ENCODE results near the gene NCAPG2.
"Not testable (repeated sequence)": the region's sequence is repeated elsewhere in the genome, so short reads cannot be mapped to it uniquely, and the experiment has no call there.

Gene NCAPG2

DNA sequence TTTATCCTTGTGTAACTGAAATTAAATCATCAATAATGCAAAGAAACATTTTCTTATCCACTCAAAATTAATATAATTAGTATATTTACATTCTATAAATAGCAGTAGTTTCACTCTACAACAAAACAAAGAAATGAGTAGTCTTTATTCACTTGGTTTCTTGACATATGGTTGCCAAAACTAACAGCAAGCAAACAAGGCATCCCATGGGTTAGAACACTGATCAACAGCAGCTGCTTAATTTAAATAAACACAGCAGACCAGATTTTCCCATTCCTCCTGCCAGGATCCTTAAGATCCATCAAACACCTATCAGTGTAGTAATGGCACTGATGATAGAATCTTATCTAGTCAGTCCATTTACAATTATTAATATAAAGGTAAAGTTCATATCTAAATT, 22.1 kb downstream of the NCAPG2 start:
- in situ Hi-C loops (cut with MboI; ENCODE audit: low sequenced_read_pairs): no loop called here

- in situ Hi-C loops (cut with MboI; ENCODE audit: low sequenced_read_pairs): no loop called here
These were observed 23.9 kb downstream of the NCAPG2 start for GRCh38 chr7:158680754-158681153.

DNA sequence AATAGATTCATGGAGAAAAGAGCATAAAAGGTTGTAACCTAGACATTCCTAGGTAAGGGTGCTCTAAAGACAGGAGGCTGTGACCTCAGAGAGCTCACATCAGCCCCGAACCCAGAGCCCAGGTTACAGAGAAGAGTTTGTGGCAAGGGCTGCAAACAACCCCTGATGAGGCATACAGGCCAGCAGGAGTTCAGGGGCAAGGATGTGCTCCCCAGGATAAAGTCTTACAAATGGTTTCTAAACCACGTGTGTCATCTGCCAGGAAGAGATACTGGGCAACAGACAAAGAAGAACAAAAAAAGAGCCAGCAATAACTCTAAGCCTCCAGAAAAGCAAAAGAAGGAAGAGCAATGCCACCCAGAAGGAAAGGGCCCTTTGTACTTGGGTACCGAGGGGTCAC, 27.7 kb downstream of the NCAPG2 start:
- in situ Hi-C loops (cut with MboI; ENCODE audit: low sequenced_read_pairs): no loop called here

DNA sequence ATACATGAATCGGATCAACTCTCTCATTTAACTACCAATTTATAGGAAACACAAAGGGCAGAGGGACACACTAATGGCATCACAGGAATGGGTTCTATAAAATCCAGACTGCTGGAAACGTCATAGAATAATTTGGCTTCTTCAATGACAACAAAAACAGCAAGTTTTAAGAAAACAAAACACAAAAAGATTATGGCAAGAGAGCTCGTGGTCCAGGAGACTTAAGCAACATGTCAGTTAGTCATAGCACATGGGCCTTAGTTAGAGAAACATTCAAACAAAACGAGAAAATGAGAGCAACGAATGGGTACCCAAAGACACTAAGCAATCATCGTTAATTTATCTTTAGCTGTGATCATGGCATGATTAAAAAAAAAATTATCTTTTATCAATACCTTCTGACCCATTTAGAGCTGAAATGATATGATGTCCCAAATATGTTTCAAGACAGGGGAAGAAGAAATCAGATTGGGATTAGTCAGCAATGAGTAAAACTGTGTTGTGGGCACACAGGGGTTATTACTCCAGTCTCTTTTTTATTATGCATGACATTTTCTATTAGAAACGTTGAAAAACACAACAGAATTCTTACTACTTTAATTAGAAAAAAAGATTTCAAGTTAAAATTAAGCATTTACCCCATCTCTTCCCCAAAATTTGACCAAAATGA, 28.3 kb downstream of the NCAPG2 start:
- in situ Hi-C loops (cut with MboI; ENCODE audit: low sequenced_read_pairs): no loop called here

DNA sequence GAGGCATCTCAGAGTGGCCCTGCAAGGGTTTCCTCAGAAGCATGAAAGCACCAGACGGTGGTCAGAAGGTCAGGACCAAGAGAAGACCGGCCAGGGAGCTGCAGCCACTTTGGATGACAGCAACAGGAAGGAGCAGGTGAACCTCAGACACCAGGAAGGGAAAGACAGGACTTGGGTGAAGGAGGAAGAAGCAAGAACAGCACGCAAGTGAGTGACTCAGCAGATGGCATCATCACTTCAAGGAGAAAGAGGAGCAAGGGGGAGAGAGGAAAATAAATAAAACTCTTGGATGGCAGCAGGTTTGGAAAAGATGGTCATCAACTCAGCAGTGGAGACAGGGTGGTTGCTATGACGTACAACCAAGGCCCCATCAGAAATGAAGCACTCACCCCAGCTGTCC, 31.6 kb downstream of the NCAPG2 start:
- in situ Hi-C loops (cut with MboI; ENCODE audit: low sequenced_read_pairs): no loop called here

DNA sequence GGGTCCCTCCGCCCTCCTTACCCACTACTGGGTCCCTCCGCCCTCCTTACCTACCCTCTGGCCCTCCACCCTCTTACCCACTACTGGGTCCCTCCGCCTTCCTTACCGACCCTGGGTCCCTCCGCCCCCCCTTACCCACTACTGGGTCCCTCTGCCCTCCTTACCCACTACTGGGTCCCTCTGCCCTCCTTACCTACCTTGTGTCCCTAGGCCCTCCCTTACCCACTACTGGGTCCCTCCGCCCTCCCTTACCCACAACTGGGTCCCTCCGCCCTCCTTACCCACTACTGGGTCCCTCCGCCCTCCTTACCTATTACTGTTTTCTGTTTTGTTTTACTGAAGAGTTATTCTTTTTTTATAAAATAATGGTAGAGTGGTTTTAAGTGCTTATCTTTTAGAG, 36.5 kb downstream of the NCAPG2 start:
- in situ Hi-C loops (cut with MboI; ENCODE audit: low sequenced_read_pairs): not testable (repeated sequence)

- in situ Hi-C loops (cut with MboI; ENCODE audit: low sequenced_read_pairs): not testable (repeated sequence)
These were observed 37.5 kb downstream of the NCAPG2 start for GRCh38 chr7:158666966-158667678.

GRCh38 chr7:158666401-158666800, 38.2 kb downstream of the NCAPG2 start:
- in situ Hi-C loops (cut with MboI; ENCODE audit: low sequenced_read_pairs): no loop called here

- in situ Hi-C loops (cut with MboI; ENCODE audit: low sequenced_read_pairs): no loop called here
These were observed 40.2 kb downstream of the NCAPG2 start for GRCh38 chr7:158664406-158664805.

DNA sequence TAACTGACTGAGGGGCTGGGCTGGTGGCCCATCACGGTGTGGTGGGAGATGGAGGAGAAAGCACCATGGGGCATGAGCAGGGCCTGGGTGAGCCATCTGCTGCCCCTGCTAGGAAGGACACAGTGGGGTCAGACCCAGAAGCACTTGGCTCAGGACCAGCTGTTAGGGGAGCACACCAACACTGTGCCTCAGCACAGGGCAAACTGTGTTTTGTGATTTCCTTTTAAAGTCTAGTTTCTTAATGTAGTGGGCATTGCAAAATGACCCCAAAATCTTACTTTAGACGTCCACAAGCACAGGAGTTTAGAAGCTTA, 41.2 kb downstream of the NCAPG2 start:
- in situ Hi-C loops (cut with MboI; ENCODE audit: low sequenced_read_pairs): no loop called here

GRCh38 chr7:158662610-158663427, 41.8 kb downstream of the NCAPG2 start:
- in situ Hi-C loops (cut with MboI; ENCODE audit: low sequenced_read_pairs): no loop called here

DNA sequence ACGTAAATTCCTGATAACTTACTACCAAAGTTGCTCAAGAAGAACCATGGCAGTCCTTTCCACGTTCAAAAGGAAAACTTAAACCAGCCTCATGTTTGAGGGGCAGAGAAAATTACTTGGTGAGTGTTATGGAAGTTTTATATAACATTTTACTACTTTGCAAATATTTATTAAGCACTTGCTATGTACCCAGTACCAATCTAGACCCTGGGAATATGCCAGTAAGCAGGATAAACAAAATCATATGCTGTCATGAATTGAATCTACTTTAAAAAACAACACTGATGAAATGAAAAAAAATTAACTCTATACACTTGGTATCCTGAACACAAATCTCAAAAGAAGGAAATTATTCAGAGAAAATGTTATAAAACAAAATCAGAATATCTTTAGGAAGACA, 46.1 kb downstream of the NCAPG2 start:
- in situ Hi-C loops (cut with MboI; ENCODE audit: low sequenced_read_pairs): no loop called here

DNA sequence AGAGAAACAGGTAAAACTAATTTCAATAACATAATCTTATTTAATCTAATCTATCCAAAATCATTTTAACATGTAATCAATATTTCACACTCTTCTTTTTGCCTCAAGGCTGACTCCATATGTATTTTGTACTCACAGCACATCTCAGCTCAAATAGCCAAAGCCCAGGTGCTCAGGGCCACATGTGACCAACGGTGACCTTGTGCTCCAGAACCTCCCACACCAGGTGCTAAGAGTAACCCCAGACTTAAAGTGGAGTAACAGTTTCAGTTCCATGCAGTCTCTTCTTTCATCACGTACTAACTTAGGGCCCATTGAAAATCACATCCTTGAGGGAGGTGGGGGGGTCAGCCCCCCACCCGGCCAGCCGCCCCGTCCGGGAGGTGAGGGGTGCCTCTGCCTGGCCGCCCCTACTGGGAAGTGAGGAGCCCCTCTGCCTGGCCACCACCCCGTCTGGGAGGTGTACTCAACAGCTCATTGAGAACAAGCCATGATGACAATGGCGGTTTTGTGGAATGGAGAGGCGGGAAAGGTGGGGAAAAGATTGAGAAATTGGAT, 47.3 kb downstream of the NCAPG2 start:
- in situ Hi-C loops (cut with MboI; ENCODE audit: low sequenced_read_pairs): no loop called here

DNA sequence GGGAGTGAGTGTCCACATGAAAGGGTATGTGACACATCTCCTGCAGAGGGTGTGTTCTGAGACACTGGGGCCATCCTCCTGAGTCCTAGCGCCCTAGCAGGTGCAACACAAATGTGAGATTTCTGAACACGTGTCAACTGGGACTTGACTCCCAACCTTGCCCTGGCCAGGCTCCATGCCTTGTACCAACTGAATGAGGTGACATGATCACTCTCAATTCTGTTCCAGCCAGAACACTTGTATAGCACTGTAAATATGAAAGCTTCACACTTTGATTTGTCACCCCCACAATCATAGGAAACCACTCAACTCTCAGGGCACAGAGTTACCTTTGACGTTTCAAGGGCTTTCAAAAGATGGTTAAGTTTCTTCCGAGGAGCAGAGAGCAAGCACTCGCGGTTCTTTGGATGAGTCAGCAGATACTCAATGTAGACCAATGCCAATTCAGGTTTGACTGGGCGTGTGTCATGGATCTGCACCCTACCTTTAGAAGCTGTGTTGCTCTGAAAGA, 48.6 kb downstream of the NCAPG2 start:
- in situ Hi-C loops (cut with MboI; ENCODE audit: low sequenced_read_pairs): no loop called here

GRCh38 chr7:158655507-158655906, 49.1 kb downstream of the NCAPG2 start:
- in situ Hi-C loops (cut with MboI; ENCODE audit: low sequenced_read_pairs): no loop called here

DNA sequence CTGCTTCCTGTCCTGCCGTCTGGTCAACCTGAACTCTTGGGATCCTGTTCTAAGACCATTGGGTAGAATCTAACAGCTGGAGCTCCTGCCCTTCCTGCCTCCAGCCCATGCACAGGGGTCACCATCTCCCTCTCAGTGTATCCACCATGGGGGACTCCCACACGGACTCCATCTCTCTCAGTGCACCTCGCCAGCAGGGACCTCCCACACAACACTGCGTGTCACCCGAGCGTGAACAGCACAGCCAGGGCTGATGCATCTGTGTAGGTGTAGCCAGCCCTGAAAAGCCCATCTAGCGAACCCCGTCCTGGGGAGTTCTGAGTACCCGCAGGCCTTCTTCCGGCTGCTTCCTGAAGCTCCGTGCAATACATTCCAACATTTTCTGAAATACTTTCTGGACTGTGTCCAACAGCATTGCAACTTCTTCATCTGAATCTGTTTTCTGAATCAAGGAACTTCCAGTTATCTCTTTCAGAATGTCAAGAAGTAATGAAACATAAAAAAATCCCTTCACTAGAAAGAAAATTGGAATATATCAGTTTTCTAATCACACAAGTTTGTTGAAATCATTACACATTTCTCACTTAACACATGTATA, 52.5 kb downstream of the NCAPG2 start:
- in situ Hi-C loops (cut with MboI; ENCODE audit: low sequenced_read_pairs): no loop called here

DNA sequence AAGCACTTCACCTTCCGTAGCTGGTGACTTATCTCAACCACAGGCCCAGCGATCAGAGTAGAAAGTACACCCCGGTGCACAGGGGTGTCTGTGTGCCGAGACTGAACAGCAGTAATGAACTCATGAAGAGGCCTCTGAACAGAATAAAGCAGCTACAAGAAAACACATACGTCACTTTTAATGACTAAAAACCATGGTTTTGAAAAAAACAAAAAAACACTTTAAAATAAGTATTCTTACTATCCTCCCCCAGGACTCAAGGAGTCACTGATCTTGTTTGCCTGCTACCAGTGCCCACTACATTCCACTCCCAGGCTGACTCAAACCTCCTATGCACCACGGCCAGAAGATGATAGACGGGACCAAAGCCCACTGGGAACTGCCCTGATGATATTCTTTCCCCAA, 53.8 kb downstream of the NCAPG2 start:
- in situ Hi-C loops (cut with MboI; ENCODE audit: low sequenced_read_pairs): no loop called here

DNA sequence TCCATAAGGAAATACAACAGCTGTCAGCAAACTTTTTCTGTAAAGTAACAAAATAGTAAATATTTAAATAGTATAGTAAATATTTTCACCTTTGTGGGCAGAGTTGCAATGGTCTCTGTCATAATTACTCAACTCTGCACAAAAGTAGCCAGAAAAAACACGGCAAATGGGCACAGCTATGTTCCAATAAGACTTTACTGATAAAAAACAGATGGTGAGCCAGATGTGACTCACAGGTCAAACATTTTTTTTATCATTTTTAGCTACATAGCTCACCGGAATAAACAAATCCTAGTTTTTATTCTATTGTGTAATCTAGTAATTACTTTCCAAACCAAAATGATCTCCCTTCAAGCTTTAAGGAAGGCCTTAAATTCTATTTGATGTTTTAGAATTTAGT, 55.3 kb downstream of the NCAPG2 start:
- in situ Hi-C loops (cut with MboI; ENCODE audit: low sequenced_read_pairs): no loop called here

DNA sequence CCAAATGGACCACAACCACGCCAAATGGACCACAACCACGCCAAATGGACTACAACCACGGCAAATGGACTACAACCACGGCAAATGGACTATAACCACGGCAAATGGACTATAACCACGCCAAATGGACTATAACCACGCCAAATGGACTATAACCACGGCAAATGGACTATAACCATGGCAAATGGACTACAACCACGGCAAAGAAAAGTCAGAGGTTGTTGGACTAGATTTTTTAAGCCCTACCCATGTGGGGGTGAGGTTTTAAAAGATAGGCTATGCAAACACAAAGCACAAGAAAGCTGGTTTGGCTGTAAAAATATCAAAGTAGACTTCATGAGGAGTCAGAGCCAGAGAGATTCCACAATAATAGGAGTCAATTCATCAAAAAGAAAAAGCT, 55.8 kb downstream of the NCAPG2 start:
- in situ Hi-C loops (cut with MboI; ENCODE audit: low sequenced_read_pairs): no loop called here

- in situ Hi-C loops (cut with MboI; ENCODE audit: low sequenced_read_pairs): no loop called here
These were observed 56.4 kb downstream of the NCAPG2 start for GRCh38 chr7:158648168-158648567.

DNA sequence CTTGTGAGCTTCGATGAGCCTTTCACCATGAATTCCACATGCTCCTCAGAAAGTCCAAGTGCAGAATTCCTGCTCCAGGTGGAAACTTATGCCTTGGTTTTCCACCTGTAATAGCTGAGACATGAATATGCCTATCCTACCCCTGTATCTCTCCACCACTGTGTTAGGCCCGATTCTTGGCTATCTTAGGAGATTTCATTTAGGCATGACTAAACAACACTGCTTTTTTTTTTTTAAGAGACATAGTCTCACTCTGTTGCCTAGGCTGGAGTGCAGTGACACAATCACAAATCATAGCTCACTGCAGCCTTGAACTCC, 57.2 kb downstream of the NCAPG2 start:
- in situ Hi-C loops (cut with MboI; ENCODE audit: low sequenced_read_pairs): no loop called here

All from HL-60/S4 treated with retinoic acid at 250 ng/mL for 4 days and 3 days (cell line).